ENCODE data around the gene EPRS1. TPM values are rescaled to one million over a fixed set of nuclear protein-coding genes. Genes with fewer than 3 reads are reported as not detected.

The EPRS1 gene
- total RNA-seq, 4 donors from 2014 or later, result 17.2 to 65.9 (median 25.4) TPM

- H3K27me3 ChIP-seq, result no peaks in the 10 kb centered on the region
- 92 to 95% methylated on average over 4 of the region's 4 CpGs for WGBS, 2 donors (ENCODE audit: low coverage in 1 of 2)
Measured at GRCh38 chr1:220076861-220077762, 30.8 kb upstream of the EPRS1 start.

GRCh38 chr1:220067269-220068204, 21.2 kb upstream of the EPRS1 start:
- no peak overlapping the region for H3K4me3 ChIP-seq
- TF ChIP-seq POLR2A (IDR thresholded peaks at IDR 0.05) (no peak), POLR2AphosphoS5 (IDR thresholded peaks at IDR 0.05) (no peak), CTCF (IDR thresholded peaks at IDR 0.05) (no peak), EP300 (IDR thresholded peaks at IDR 0.05; ENCODE audit: low read depth) (no peak)
- in situ Hi-C loops (cut with MboI; ENCODE audit: low pct_ligation_motif_present in 1 of 4, low pct_unique_long_range_greater_than_20kb in 1 of 4, low sequenced_read_pairs in 3 of 4) (no loop called here), intact Hi-C loops (cut with DNase I; ENCODE audit: low total_unique reads) (no loop called here)
- no peak for DNase-seq
- H3K36me3 ChIP-seq, result peaks cover 0 to 51% (median 12%) of the 10 kb centered on the region in 4 donors
- no peaks in the 10 kb centered on the region for H3K4me1 ChIP-seq
- 99 to 100% methylated on average over 3 of the region's 3 CpGs for WGBS, 2 donors (ENCODE audit: low coverage in 1 of 2)
- H3K27me3 ChIP-seq, result no peaks in the 10 kb centered on the region
- no peaks in the 10 kb centered on the region for H3K9me3 ChIP-seq
- no peak overlapping the region for H3K27ac ChIP-seq

More at GRCh38 chr1:220076861-220077762, 30.8 kb upstream of the EPRS1 start:
- Histone ChIP-seq H3K9me3 (no peaks in the 10 kb centered on the region), H3K4me1 (no peaks in the 10 kb centered on the region), H3K27ac (no peak overlapping the region), H3K36me3 (peaks cover 0 to 20% (median 10%) of the 10 kb centered on the region in 4 donors), H3K4me3 (no peak overlapping the region)
- intact Hi-C loops (cut with DNase I; ENCODE audit: low total_unique reads) (no loop called here), in situ Hi-C loops (cut with MboI; ENCODE audit: low pct_ligation_motif_present in 1 of 4, low pct_unique_long_range_greater_than_20kb in 1 of 4, low sequenced_read_pairs in 3 of 4) (no loop called here)
- no peak for DNase-seq
- TF ChIP-seq EP300 (IDR thresholded peaks at IDR 0.05; ENCODE audit: low read depth) (no peak), POLR2A (IDR thresholded peaks at IDR 0.05) (no peak), POLR2AphosphoS5 (IDR thresholded peaks at IDR 0.05) (no peak), CTCF (IDR thresholded peaks at IDR 0.05) (no peak)

GRCh38 chr1:220062629-220063028, 16.3 kb upstream of the EPRS1 start:
- Histone ChIP-seq H3K27ac (no peak overlapping the region), H3K36me3 (peaks cover 0 to 65% (median 16%) of the 10 kb centered on the region in 4 donors), H3K4me1 (no peaks in the 10 kb centered on the region), H3K27me3 (no peaks in the 10 kb centered on the region), H3K9me3 (no peaks in the 10 kb centered on the region), H3K4me3 (no peak overlapping the region)
- WGBS, 2 donors (ENCODE audit: low coverage in 1 of 2), result 92 to 100% methylated on average over 3 to 6 of the region's 6 CpGs
- in situ Hi-C loops (cut with MboI; ENCODE audit: low pct_ligation_motif_present in 1 of 4, low pct_unique_long_range_greater_than_20kb in 1 of 4, low sequenced_read_pairs in 3 of 4), result no loop called here
- no peak for DNase-seq
- no peak for TF ChIP-seq CTCF (IDR thresholded peaks at IDR 0.05)
- TF ChIP-seq POLR2AphosphoS5 (IDR thresholded peaks at IDR 0.05), result no peak
- TF ChIP-seq POLR2A (IDR thresholded peaks at IDR 0.05), result no peak
- TF ChIP-seq EP300 (IDR thresholded peaks at IDR 0.05; ENCODE audit: low read depth), result no peak
- intact Hi-C loops (cut with DNase I; ENCODE audit: low total_unique reads), result no loop called here

GRCh38 chr1:220060876-220061275, 14.6 kb upstream of the EPRS1 start:
- Histone ChIP-seq H3K36me3 (peaks cover 0 to 55% (median 18%) of the 10 kb centered on the region in 4 donors), H3K4me1 (no peaks in the 10 kb centered on the region), H3K4me3 (no peak overlapping the region), H3K27me3 (no peaks in the 10 kb centered on the region), H3K9me3 (no peaks in the 10 kb centered on the region), H3K27ac (no peak overlapping the region)
- DNase-seq, result no peak
- intact Hi-C loops (cut with DNase I; ENCODE audit: low total_unique reads) (no loop called here), in situ Hi-C loops (cut with MboI; ENCODE audit: low pct_ligation_motif_present in 1 of 4, low pct_unique_long_range_greater_than_20kb in 1 of 4, low sequenced_read_pairs in 3 of 4) (no loop called here)
- WGBS, 2 donors (ENCODE audit: low coverage in 1 of 2), result 95 to 96% methylated on average over 3 of the region's 3 CpGs
- TF ChIP-seq POLR2AphosphoS5 (IDR thresholded peaks at IDR 0.05), result no peak
- TF ChIP-seq CTCF (IDR thresholded peaks at IDR 0.05), result no peak
- TF ChIP-seq EP300 (IDR thresholded peaks at IDR 0.05; ENCODE audit: low read depth), result no peak
- TF ChIP-seq POLR2A (IDR thresholded peaks at IDR 0.05), result no peak
